HepG2 (cell line): Measurements from ENCODE around the gene SMDT1. TPM values are rescaled to one million over a fixed set of nuclear protein-coding genes. Genes with fewer than 3 reads are reported as not detected.

Experiments used
- CC2D1A ChIP-seq: sonication (generic); formaldehyde crosslinking; IDR thresholded peaks from 2 replicates; pipeline ENCODE4 v1.8.1; 2023; ENCODE audit warnings: mild to moderate bottlenecking, missing genetic modification reagents
- ESRRA ChIP-seq: sonication (generic); formaldehyde crosslinking; IDR thresholded peaks from 2 replicates; pipeline ENCODE4 v1.5.1; 2020; ENCODE audit warnings: mild to moderate bottlenecking, low read depth, missing genetic modification reagents
- GABPA ChIP-seq, 2 experiments: IDR thresholded peaks; 2 replicates each; pipeline ENCODE4 v1.6.1; 2011 to 2016; ENCODE audit warnings: low read depth in 2 of 2, low read length in 1 of 2, missing biosample characterization in 1 of 2, missing genetic modification characterization in 1 of 2
- HINFP ChIP-seq: sonication (generic); formaldehyde crosslinking; IDR thresholded peaks from 2 replicates; pipeline ENCODE4 v1.4.0; 2020; ENCODE audit warnings: low read depth, mild to moderate bottlenecking, missing genetic modification reagents
- HNRNPLL ChIP-seq: fragments of 200-400 bp; formaldehyde crosslinking; IDR thresholded peaks from 2 replicates; pipeline ENCODE4 v1.6.1; 2017; ENCODE audit warnings: mild to moderate bottlenecking, low read depth, low read length; ENCODE audit not compliant: poor library complexity, severe bottlenecking
- HOMEZ ChIP-seq: IDR thresholded peaks from 2 replicates; pipeline ENCODE4 v1.6.1; 2016; ENCODE audit warnings: low read depth
- KAT8 ChIP-seq: IDR thresholded peaks from 2 replicates; pipeline ENCODE4 v1.6.1; 2016; ENCODE audit warnings: missing genetic modification reagents, missing compliant biosample characterization
- MAX ChIP-seq: IDR thresholded peaks from 2 replicates; pipeline ENCODE4 v1.6.1; 2012; ENCODE audit warnings: inconsistent platforms
- NFKB2 ChIP-seq: sonication (generic); formaldehyde crosslinking; IDR thresholded peaks from 2 replicates; pipeline ENCODE4 v1.4.0; 2020; ENCODE audit warnings: missing genetic modification reagents, borderline replicate concordance
- NFYC ChIP-seq: IDR thresholded peaks from 2 replicates; pipeline ENCODE4 v1.6.1; 2016; ENCODE audit warnings: missing genetic modification reagents, missing compliant biosample characterization
- RELA ChIP-seq: sonication (generic); formaldehyde crosslinking; IDR thresholded peaks from 2 replicates; pipeline ENCODE4 v1.4.0; 2020; ENCODE audit warnings: missing genetic modification reagents
- RFX1 ChIP-seq: fragments of 450-650 bp; IDR thresholded peaks from 2 replicates; pipeline ENCODE4 v1.6.1; 2017
- SAP130 ChIP-seq: IDR thresholded peaks from 2 replicates; pipeline ENCODE4 v1.6.1; 2016; ENCODE audit warnings: low read depth
- SRY ChIP-seq: sonication (generic); formaldehyde crosslinking; IDR thresholded peaks from 2 replicates; pipeline ENCODE4 v1.8.0; 2022; ENCODE audit warnings: mild to moderate bottlenecking, missing genetic modification reagents
- STAG1 ChIP-seq: sonication (generic); formaldehyde crosslinking; IDR thresholded peaks from 2 replicates; pipeline ENCODE4 v1.4.0; 2020; ENCODE audit warnings: missing genetic modification reagents
- XRCC5 ChIP-seq: fragments of 200-400 bp; formaldehyde crosslinking; optimal IDR thresholded peaks from 2 replicates; pipeline ENCODE3; 2017; ENCODE audit warnings: mild to moderate bottlenecking, low read length
- ZFYVE20 ChIP-seq: sonication (generic); formaldehyde crosslinking; IDR thresholded peaks from 2 replicates; pipeline ENCODE4 v1.8.0; 2023; ENCODE audit warnings: low read depth, mild to moderate bottlenecking, moderate library complexity, missing genetic modification reagents, borderline replicate concordance
- ZNF101 ChIP-seq: sonication (generic); formaldehyde crosslinking; IDR thresholded peaks from 2 replicates; pipeline ENCODE4 v1.4.0; 2020; ENCODE audit warnings: mild to moderate bottlenecking, low read depth, missing genetic modification reagents, borderline replicate concordance
- ZNF143 ChIP-seq: sonication (generic); formaldehyde crosslinking; IDR thresholded peaks from 2 replicates; pipeline ENCODE4 v1.4.0; 2020; ENCODE audit warnings: missing genetic modification reagents
- ZNF205 ChIP-seq: IDR thresholded peaks from 2 replicates; pipeline ENCODE4 v1.6.1; 2018; ENCODE audit warnings: missing biosample characterization, missing genetic modification reagents
- ZNF264 ChIP-seq: sonication (generic); formaldehyde crosslinking; IDR thresholded peaks from 2 replicates; pipeline ENCODE4 v1.4.0; 2020; ENCODE audit warnings: missing genetic modification reagents
- ZNF326 ChIP-seq: sonication (generic); formaldehyde crosslinking; IDR thresholded peaks from 2 replicates; pipeline ENCODE4 v1.4.0; 2020; ENCODE audit warnings: missing genetic modification reagents, borderline replicate concordance
- ZNF333 ChIP-seq: sonication (generic); formaldehyde crosslinking; IDR thresholded peaks from 2 replicates; pipeline ENCODE4 v1.4.0; 2020; ENCODE audit warnings: mild to moderate bottlenecking, missing genetic modification reagents, borderline replicate concordance
- ZNF580 ChIP-seq: IDR thresholded peaks from 2 replicates; pipeline ENCODE4 v1.6.1; 2016; ENCODE audit warnings: low read depth, borderline replicate concordance
- ZNF660 ChIP-seq: sonication (generic); formaldehyde crosslinking; IDR thresholded peaks from 2 replicates; pipeline ENCODE4 v1.5.1; 2020; ENCODE audit warnings: mild to moderate bottlenecking, low read depth, missing genetic modification reagents, borderline replicate concordance
- ZNF670 ChIP-seq: sonication (generic); formaldehyde crosslinking; IDR thresholded peaks from 2 replicates; pipeline ENCODE4 v1.8.0; 2022; ENCODE audit warnings: mild to moderate bottlenecking, missing genetic modification reagents, borderline replicate concordance
- ZNF773 ChIP-seq: sonication (generic); formaldehyde crosslinking; IDR thresholded peaks from 2 replicates; pipeline ENCODE4 v1.4.0; 2020; ENCODE audit warnings: missing genetic modification reagents, borderline replicate concordance
- polyA plus RNA-seq, 8 experiments: library from polyadenylated mRNA; depleted of rRNA in 3 of 8; stranded (reverse) in 7 of 8; unstranded in 1 of 8; fragments of >200 nt; fragmentation: Illumina TruSeq in 4 of 8; extraction: Trizol in 4 of 8; gene quantifications; 2 replicates each; pipeline versions ENCODE4 v1.2.1 to v1.2.3, GENCODE V29; 2011 to 2016; ENCODE audit warnings: low read depth in 4 of 8, missing spikeins in 1 of 8, mixed read lengths in 1 of 8; ENCODE audit not compliant: insufficient read depth in 1 of 8
- total RNA-seq, 5 experiments: library from RNA; depleted of rRNA; stranded (reverse); fragments of >200 nt; fragmentation: Illumina TruSeq; extraction: Trizol; gene quantifications; 2 replicates each; pipeline ENCODE4 v1.2.3, GENCODE V29; 2016; ENCODE audit warnings: low read depth in 1 of 5

Gene SMDT1
- total and polyA plus RNA-seq, 2 of the 13 experiments (the other 11 are each of a cell fraction or from before 2014, with no cell fraction given) = 8.3 to 26.6 TPM

GRCh38 chr22:42090596-42091454 is 11.3 kb downstream of the SMDT1 start, which contains the start of gene NDUFA6 (continued):
- peak; percentile 85; the same call in 1 of the 2 replicates for TF ChIP-seq ZNF333
- peak; percentile 80 for TF ChIP-seq MAX
- peak; percentile 14; the same call in 1 of the 2 replicates for TF ChIP-seq ZNF580
- TF ChIP-seq RELA (CRISPR knock-in tag) = no peak
- TF ChIP-seq HNRNPLL = peak; percentile 57
- peak; percentile 91 for TF ChIP-seq NFYC (CRISPR knock-in tag)
- TF ChIP-seq ZNF264 (CRISPR knock-in tag) = peak; percentile 60; the same call in 1 of the 2 replicates
- no peak for TF ChIP-seq GABPA (IDR thresholded peaks at IDR 0.05; ENCODE audit: low read depth, low read length)
- TF ChIP-seq GABPA (CRISPR knock-in tag; IDR thresholded peaks at IDR 0.05; ENCODE audit: low read depth) = peak; percentile 47; the same call in 1 of the 2 replicates
- no peak for TF ChIP-seq HOMEZ (CRISPR knock-in tag)
- no peak for TF ChIP-seq ZNF326 (CRISPR knock-in tag)
- TF ChIP-seq ZNF660 (CRISPR knock-in tag) = no peak
- no peak for TF ChIP-seq ZFYVE20 (CRISPR knock-in tag)
- TF ChIP-seq CC2D1A (CRISPR knock-in tag) = no peak
- TF ChIP-seq SAP130 (CRISPR knock-in tag) = peak; percentile 86
- peak; percentile 53 for TF ChIP-seq XRCC5
- TF ChIP-seq ZNF143 (CRISPR knock-in tag) = peak; percentile 43; the same call in 1 of the 2 replicates
- TF ChIP-seq STAG1 (CRISPR knock-in tag) = peak; percentile 90
- no peak for TF ChIP-seq ZNF101 (CRISPR knock-in tag)
- peak; percentile 92; the same call in 1 of the 2 replicates for TF ChIP-seq NFKB2 (CRISPR knock-in tag)
- TF ChIP-seq SRY (CRISPR knock-in tag) = 0 out of 2 replicates have a peak, but pooled peaks have one; percentile 35
- TF ChIP-seq ZNF205 (CRISPR knock-in tag) = peak; percentile 47; the same call in 1 of the 2 replicates
- TF ChIP-seq HINFP (CRISPR knock-in tag) = peak; percentile 95
- TF ChIP-seq KAT8 (CRISPR knock-in tag) = peak; percentile 80
- TF ChIP-seq RFX1 = no peak
- 0 out of 2 replicates have a peak, but pooled peaks have one; percentile 69 for TF ChIP-seq ZNF773 (CRISPR knock-in tag)
- TF ChIP-seq ESRRA = peak; percentile 66; the same call in 1 of the 2 replicates
- peak; percentile 82; the same call in 1 of the 2 replicates for TF ChIP-seq ZNF670 (CRISPR knock-in tag)
